Measurements from ENCODE around the gene BHLHA15.

DNA sequence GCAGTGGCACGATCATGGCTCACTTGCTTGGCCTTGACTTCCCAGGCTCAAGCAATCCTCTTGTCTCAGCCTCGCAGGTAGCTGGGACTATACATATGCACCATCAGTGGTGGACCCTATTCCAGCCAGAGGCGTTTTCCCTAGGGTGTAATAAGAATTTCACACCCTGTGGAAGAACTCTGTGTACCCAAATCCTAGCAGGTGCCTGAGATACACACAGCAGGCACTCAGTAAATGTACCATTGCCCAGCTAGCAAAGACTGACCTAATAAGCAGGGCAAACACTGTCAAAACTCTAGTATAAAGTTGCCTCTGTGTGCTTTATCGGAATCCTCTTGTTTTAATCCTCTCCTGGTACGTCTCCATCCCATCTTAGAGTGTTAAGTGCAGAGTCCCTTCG, 33.7 kb upstream of the BHLHA15 start:
- TF ChIP-seq, protein P1, sequence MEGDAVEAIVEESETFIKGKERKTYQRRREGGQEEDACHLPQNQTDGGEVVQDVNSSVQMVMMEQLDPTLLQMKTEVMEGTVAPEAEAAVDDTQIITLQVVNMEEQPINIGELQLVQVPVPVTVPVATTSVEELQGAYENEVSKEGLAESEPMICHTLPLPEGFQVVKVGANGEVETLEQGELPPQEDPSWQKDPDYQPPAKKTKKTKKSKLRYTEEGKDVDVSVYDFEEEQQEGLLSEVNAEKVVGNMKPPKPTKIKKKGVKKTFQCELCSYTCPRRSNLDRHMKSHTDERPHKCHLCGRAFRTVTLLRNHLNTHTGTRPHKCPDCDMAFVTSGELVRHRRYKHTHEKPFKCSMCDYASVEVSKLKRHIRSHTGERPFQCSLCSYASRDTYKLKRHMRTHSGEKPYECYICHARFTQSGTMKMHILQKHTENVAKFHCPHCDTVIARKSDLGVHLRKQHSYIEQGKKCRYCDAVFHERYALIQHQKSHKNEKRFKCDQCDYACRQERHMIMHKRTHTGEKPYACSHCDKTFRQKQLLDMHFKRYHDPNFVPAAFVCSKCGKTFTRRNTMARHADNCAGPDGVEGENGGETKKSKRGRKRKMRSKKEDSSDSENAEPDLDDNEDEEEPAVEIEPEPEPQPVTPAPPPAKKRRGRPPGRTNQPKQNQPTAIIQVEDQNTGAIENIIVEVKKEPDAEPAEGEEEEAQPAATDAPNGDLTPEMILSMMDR (IDR thresholded peaks at IDR 0.05): no peak
- no peak for TF ChIP-seq POLR2A (IDR thresholded peaks at IDR 0.05; ENCODE audit: low read depth)
- no peak for TF ChIP-seq EP300 (IDR thresholded peaks at IDR 0.05)
- no peak for TF ChIP-seq POLR2AphosphoS5 (IDR thresholded peaks at IDR 0.05)
